T-helper 17 cell (primary cell): Measurements from ENCODE around the gene PRAMEF6. TPM values are rescaled to one million over a fixed set of nuclear protein-coding genes. Genes with fewer than 3 reads are reported as not detected.
"Not testable (repeated sequence)": the region's sequence is repeated elsewhere in the genome, so short reads cannot be mapped to it uniquely, and the experiment has no call there.

Source experiments
- ATAC-seq: fragments of 150-1000 bp; cut with Tn5 transposase; 2 replicates; pipeline ENCODE4 v1.10.0; 2021; ENCODE audit warnings: mild to moderate bottlenecking, moderate library complexity
- DNase-seq, 3 donors: peaks; one replicate each; pipeline versions ENCODE4 v3.0.0 to v3.0.0-alpha.2; 2020 to 2021
- H3K9me3 ChIP-seq: one replicate; pipeline ENCODE4 v1.7.0; 2013; ENCODE audit warnings: low read length, mild to moderate bottlenecking; ENCODE audit not compliant: control insufficient read depth, poor library complexity, severe bottlenecking
- H3K27ac Mint-ChIP-seq: one replicate; pipeline ENCODE4 v1.8.0; 2022; ENCODE audit warnings: mild to moderate bottlenecking, moderate library complexity, mixed read lengths
- H3K27me3 Mint-ChIP-seq: one replicate; pipeline ENCODE4 v1.8.0; 2022; ENCODE audit warnings: mixed read lengths
- H3K36me3 Mint-ChIP-seq: one replicate; pipeline ENCODE4 v1.8.0; 2022; ENCODE audit warnings: low read depth, mixed read lengths
- H3K4me1 Mint-ChIP-seq: one replicate; pipeline ENCODE4 v1.8.0; 2022; ENCODE audit warnings: mild to moderate bottlenecking, mixed read lengths
- H3K4me3 Mint-ChIP-seq: one replicate; pipeline ENCODE4 v1.8.0; 2022; ENCODE audit warnings: mild to moderate bottlenecking, moderate library complexity, mixed read lengths
- total RNA-seq, 4 donors: library from RNA in 2 of 4; stranded (reverse) in 2 of 4; gene quantifications; one replicate each; pipeline ENCODE4 v1.2.3 and lab custom pipeline; 2022 to 2026

Gene PRAMEF6
- total RNA-seq (not detected), total RNA-seq (lab: John Stamatoyannopoulos, UW) (0 reads per million in 2 donors)

- H3K27me3 Mint-ChIP-seq, H3K36me3 Mint-ChIP-seq, H3K27ac Mint-ChIP-seq, DNase-seq, H3K4me3 Mint-ChIP-seq, ATAC-seq, H3K4me1 Mint-ChIP-seq, H3K9me3 ChIP-seq: not testable (repeated sequence)
Measured at GRCh38 chr1:12947480-12947879, at the start of gene PRAMEF6. TSS of gene PRAMEF6 (minus strand) at chr1:12947580. CDS start at chr1:12942518, 5,062 bp downstream.

- DNase-seq, H3K4me1 Mint-ChIP-seq, H3K27me3 Mint-ChIP-seq, ATAC-seq, H3K9me3 ChIP-seq, H3K27ac Mint-ChIP-seq, H3K4me3 Mint-ChIP-seq, H3K36me3 Mint-ChIP-seq: not testable (repeated sequence)
Measured at GRCh38 chr1:12924368-12924767, 23.0 kb downstream of the PRAMEF6 start.

GRCh38 chr1:12921749-12922148 is 25.6 kb downstream of the PRAMEF6 start:
- H3K9me3 ChIP-seq, H3K4me3 Mint-ChIP-seq, DNase-seq, H3K4me1 Mint-ChIP-seq, ATAC-seq, H3K36me3 Mint-ChIP-seq, H3K27ac Mint-ChIP-seq, H3K27me3 Mint-ChIP-seq: not testable (repeated sequence)

DNA sequence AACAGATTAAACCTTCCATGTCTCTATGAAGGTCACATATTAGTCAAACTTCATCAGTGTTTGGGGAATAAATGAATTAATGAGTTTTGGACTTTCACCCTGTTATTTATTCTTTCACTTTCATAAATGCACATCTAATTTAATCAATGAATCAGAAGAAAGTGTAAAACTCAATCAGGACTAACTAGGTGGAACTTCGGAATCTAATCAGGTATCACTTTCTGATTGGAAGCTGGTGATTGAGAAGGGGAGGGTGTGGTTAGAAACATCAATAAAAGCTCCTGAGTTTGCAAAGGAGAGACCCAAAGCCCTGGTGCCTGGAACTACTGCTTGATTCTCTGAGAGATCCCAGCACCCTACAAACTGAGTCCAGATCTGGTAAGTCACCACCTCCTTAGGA is 31.1 kb downstream of the PRAMEF6 start, which contains the start of gene PRAMEF7:
Gene PRAMEF7 (plus strand): TSS at position 301 of the 400 bp plus-strand sequence. CDS start 1,083 bp downstream, outside the sequence.
- not testable (repeated sequence) for H3K27me3 Mint-ChIP-seq, H3K4me1 Mint-ChIP-seq, H3K27ac Mint-ChIP-seq

GRCh38 chr1:12903793-12904572 is 43.4 kb downstream of the PRAMEF6 start:
- not testable (repeated sequence) for H3K27ac Mint-ChIP-seq, H3K9me3 ChIP-seq, H3K27me3 Mint-ChIP-seq, H3K4me1 Mint-ChIP-seq, ATAC-seq, DNase-seq, H3K36me3 Mint-ChIP-seq, H3K4me3 Mint-ChIP-seq

More for the DNA sequence above, 31.1 kb downstream of the PRAMEF6 start, which contains the start of gene PRAMEF7:
- H3K9me3 ChIP-seq, H3K4me3 Mint-ChIP-seq, ATAC-seq, H3K36me3 Mint-ChIP-seq, DNase-seq: not testable (repeated sequence)

- not testable (repeated sequence) for H3K4me1 Mint-ChIP-seq, H3K27me3 Mint-ChIP-seq, H3K4me3 Mint-ChIP-seq, DNase-seq, ATAC-seq, H3K36me3 Mint-ChIP-seq, H3K9me3 ChIP-seq, H3K27ac Mint-ChIP-seq
Measured at GRCh38 chr1:12899186-12899585, 48.2 kb downstream of the PRAMEF6 start.

DNA sequence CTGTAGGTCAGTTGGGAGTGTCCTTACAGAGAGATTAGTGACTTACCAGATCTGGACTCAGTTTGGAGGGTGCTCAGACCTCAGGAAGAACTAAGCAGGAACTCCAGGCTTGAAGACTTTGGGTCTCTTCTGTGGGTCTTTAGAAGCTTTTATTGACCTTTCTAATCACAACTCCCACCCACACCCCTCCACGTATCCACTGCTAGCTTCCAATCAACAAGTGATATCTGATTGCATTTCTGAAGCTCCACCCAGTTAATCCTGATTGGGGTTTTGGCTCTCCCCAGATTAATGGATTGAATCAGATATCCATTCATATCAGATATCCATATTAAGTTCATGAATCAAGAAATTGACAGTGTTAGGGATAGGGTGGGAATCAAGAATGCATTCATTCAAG is 49.2 kb downstream of the PRAMEF6 start, which contains the start of gene PRAMEF10:
Gene PRAMEF10 (minus strand): TSS at position 101 of the 400 bp plus-strand sequence. CDS start 2,423 bp downstream, outside the sequence.
- not testable (repeated sequence) for H3K36me3 Mint-ChIP-seq, H3K4me1 Mint-ChIP-seq, DNase-seq, H3K9me3 ChIP-seq, H3K27ac Mint-ChIP-seq, H3K27me3 Mint-ChIP-seq, ATAC-seq, H3K4me3 Mint-ChIP-seq

Other genes starting within 250 kb of the PRAMEF6 start
- gene AADACL3, start 231.5 kb downstream of the PRAMEF6 start, total RNA-seq, result not detected
- not detected for gene CFAP107, start 201.4 kb downstream of the PRAMEF6 start, total RNA-seq
- not detected for gene PRAMEF12, start 173.8 kb downstream of the PRAMEF6 start, total RNA-seq
- gene PRAMEF1, start 156.2 kb downstream of the PRAMEF6 start, total RNA-seq, result not detected
- gene PRAMEF11, start 116.2 kb downstream of the PRAMEF6 start, total RNA-seq, result not detected
- not detected for gene HNRNPCL1, start 98.9 kb downstream of the PRAMEF6 start, total RNA-seq
- not detected for gene PRAMEF2, start 90.5 kb downstream of the PRAMEF6 start, total RNA-seq
- gene PRAMEF4, start 61.4 kb downstream of the PRAMEF6 start, total RNA-seq, result not detected
- not detected for gene PRAMEF10, start 49.3 kb downstream of the PRAMEF6 start, total RNA-seq
- not detected for gene PRAMEF7, start 31.0 kb downstream of the PRAMEF6 start, total RNA-seq
- not detected for gene PRAMEF27, start 109.0 kb upstream of the PRAMEF6 start, total RNA-seq
- not detected for gene HNRNPCL3, start 113.2 kb upstream of the PRAMEF6 start, total RNA-seq
- gene PRAMEF25, start 123.2 kb upstream of the PRAMEF6 start, total RNA-seq, result not detected
- gene HNRNPCL2, start 169.3 kb upstream of the PRAMEF6 start, total RNA-seq, result not detected
- gene PRAMEF26, start 208.4 kb upstream of the PRAMEF6 start, total RNA-seq, result not detected
- not detected for gene HNRNPCL4, start 218.1 kb upstream of the PRAMEF6 start, total RNA-seq
- gene PRAMEF9, start 224.3 kb upstream of the PRAMEF6 start, total RNA-seq, result not detected